ENCODE data around the gene DPYD.

DPYD gene

GRCh38 chr1:97091679-97092078 is 829.2 kb downstream of the DPYD start:
- no peak for DNase-seq (ENCODE audit: low spot score)

DNA sequence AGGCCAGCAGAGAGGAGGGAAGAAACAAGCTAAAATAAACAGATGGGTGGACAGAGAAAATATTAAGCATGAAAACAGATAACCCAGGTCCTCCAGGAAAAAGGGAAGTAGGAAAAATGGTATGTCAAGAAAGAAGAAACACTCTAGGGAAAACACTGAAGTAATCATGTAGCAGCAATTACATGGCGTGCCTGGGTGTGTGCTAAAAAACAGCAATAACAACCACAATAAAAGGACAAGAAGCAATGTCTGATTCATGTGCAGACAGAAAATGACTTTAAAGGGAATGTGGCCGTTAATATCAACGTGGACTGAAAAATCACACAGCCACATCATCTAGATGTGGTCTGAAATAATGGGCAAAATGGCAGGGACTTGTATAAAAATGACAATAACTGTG is 829.6 kb downstream of the DPYD start:
- DNase-seq (ENCODE audit: low spot score) = no peak

- no peak for DNase-seq (ENCODE audit: low spot score)
Observed at GRCh38 chr1:97090725-97091124, 830.1 kb downstream of the DPYD start.

- DNase-seq (ENCODE audit: low spot score) = no peak
Observed at GRCh38 chr1:97089173-97089572, 831.7 kb downstream of the DPYD start.

- no peak for DNase-seq (ENCODE audit: low spot score)
Observed at GRCh38 chr1:97088391-97088790, 832.4 kb downstream of the DPYD start.

DNA sequence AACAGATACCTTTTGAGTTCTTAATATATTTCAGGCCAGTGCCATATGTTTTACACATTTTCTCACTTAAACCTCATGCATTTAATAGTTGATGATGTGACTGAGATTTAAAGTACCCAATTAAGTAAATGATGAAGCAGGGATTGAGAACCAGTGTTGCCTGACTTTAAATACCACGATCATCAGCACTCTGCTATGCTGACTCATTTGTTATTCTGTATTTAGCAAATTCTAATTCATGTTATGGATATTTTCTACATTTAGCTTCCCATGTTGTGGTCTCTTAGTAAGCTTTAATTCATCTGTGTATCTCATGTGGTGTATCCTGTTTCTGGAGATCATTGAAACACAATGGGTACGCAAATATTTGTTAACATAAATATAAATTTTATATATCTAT is 836.3 kb downstream of the DPYD start:
- no peak for DNase-seq (ENCODE audit: low spot score)

DNA sequence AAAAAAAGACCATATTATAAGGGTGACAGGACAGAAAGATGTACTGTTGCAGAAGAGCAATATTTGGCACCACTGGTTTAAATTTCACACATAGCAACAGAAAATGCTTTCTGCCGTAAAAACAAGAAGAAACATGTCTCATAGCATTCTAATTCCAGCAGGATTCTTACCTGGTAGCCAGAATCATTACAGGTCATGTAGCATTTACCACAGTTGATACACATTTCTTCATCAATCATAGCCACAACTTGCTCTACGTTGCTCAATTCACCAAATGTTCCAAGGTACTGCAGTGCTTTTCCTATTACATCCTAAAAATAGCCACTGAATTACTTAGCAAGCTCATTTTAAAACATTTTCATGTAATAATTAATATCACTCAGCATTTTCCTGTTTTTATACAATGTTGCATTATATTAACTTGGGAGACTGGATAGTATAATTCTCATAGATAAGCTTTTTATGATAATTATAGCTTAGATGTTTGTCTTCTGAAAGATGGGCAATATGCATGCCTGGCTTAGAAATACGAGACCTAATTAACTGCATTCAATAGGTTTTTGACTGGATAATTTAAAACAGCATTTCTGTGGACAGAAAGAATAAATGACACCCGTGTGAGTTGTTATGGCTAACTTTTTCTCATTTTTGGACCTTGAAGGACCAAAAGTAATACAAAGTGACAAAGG is 838.5 kb downstream of the DPYD start:
- no peak for DNase-seq (ENCODE audit: low spot score)

DNA sequence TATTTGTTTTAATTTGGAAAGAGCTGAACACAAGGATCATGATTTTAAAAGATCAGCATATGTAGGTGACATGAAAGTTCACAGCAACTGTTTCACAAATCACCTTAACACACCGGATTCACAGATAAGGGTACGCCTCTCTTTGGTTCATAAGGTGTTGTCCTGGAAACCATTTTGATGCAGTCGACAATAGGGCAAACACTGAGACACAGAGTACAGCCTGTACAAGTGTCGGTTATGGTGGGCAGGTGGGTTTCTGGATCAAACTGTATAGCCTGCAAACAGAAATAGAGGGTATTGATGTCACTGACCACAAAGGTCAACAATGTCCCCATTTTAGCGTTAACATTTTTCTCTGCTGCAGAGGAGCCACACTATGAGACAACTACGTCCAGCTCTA is 842.0 kb downstream of the DPYD start:
- DNase-seq (ENCODE audit: low spot score) = no peak

DNA sequence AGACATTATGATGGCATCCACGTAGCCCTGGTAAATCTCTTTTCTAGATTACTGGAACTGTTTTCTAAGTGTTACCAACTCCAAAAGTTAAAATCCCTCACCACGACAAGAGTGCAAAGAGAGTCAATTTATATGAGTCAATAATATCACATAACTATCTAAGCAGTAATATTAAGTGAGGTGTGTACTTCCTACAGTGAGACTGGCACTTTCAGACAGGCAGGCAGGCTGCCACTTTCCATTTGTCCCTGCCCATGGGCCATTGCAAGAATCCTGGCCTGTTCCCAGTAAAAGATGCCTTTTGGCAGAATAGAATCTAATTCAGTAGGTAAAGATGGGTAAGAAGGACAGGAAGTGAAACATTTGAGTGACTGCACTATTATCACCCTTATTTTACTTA is 843.6 kb downstream of the DPYD start:
- no peak for DNase-seq (ENCODE audit: low spot score)

- no peak for DNase-seq (ENCODE audit: low spot score)
Observed at GRCh38 chr1:97074771-97075170, 846.1 kb downstream of the DPYD start.

- no peak for DNase-seq (ENCODE audit: low spot score)
Observed at GRCh38 chr1:97073936-97074335, 846.9 kb downstream of the DPYD start.

DNA sequence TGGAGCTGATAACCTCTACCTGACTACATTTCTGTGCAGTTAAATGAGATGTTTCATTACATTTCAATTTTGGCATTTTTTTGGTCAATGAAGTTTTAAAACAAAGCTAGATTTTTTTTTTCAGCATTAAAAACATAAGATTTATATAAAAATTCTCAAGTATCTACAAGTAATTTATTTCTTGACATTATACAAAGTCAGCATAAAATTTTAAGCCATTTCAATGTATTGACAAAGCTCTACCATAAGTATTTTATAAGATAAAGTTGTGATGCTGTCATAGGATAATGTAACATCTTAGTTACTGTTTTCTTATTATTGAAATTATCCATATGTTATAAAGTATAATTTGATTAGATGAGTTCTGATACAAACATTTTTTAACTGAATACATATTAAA is 847.7 kb downstream of the DPYD start:
- no peak for DNase-seq (ENCODE audit: low spot score)

- no peak for DNase-seq (ENCODE audit: low spot score)
Observed at GRCh38 chr1:97071173-97071572, 849.7 kb downstream of the DPYD start.

GRCh38 chr1:97070376-97070775 is 850.5 kb downstream of the DPYD start:
- no peak for DNase-seq (ENCODE audit: low spot score)

DNA sequence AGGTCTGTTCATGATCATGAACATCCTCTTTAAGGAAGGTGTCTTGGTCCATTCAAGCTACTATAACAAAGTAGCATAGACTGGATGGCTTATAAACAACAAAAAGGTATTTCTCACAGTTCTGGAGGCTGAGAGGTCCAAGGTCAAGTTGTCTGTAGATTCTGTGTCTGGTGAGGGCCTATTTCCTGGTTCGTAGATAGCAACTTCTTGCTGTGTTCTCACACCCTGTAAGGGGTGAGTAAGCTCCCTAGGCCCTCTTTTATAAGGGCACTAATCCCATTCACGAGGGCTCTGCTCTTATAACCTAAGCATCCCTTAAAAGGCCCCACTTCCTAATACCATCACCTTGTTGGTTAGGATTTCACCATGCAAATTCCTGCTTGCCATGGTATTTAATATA is 851.5 kb downstream of the DPYD start:
- no peak for DNase-seq (ENCODE audit: low spot score)

GRCh38 chr1:97066860-97067259 is 854.0 kb downstream of the DPYD start:
- no peak for DNase-seq (ENCODE audit: low spot score)

- no peak for DNase-seq (ENCODE audit: low spot score)
Observed at GRCh38 chr1:97063532-97063931, 857.3 kb downstream of the DPYD start.

DNA sequence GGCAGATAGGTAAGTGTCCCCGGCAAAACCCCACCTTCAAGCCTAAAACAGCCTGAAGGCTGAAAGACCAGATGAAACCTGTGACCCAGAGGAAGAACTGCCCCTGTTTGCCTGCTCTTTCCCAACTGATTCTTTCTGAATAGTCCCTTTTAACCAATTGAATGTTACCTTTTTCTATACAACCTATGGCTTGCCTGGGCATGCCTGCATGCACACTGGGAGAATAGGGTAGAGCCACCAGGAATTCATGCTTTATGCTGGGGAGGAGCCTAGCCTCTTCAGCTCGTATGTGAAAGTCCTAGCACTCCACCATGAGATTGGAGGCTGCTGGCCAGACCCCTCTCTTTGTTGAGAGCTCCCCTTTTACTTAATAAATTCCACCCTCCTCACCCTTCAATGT is 859.2 kb downstream of the DPYD start:
- DNase-seq (ENCODE audit: low spot score) = no peak

GRCh38 chr1:97056386-97056785 is 864.4 kb downstream of the DPYD start:
- no peak for DNase-seq (ENCODE audit: low spot score)

- no peak for DNase-seq (ENCODE audit: low spot score)
Observed at GRCh38 chr1:97053268-97053667, 867.6 kb downstream of the DPYD start.

GRCh38 chr1:97051823-97052222 is 869.0 kb downstream of the DPYD start:
- no peak for DNase-seq (ENCODE audit: low spot score)

GRCh38 chr1:97050506-97050905 is 870.3 kb downstream of the DPYD start:
- DNase-seq (ENCODE audit: low spot score) = no peak

DNA sequence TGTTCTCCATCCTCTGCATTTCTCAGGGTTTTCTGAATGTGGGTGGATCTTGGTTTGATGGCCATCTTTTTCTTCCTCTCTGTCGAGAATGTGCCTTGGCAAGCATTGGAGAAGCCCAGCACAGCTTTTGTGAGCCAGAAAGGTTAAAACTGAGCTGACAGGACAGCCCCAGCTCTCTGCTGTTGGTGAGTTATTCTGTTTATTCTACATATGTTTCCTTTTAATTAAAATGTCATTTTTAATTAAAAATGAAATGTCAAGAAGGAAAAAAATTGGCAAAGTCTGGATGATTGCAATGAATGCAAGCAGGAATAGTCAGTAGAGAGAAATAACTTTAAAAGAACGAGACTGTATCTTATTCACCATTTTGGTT is 873.4 kb downstream of the DPYD start:
- DNase-seq (ENCODE audit: low spot score) = no peak

DNA sequence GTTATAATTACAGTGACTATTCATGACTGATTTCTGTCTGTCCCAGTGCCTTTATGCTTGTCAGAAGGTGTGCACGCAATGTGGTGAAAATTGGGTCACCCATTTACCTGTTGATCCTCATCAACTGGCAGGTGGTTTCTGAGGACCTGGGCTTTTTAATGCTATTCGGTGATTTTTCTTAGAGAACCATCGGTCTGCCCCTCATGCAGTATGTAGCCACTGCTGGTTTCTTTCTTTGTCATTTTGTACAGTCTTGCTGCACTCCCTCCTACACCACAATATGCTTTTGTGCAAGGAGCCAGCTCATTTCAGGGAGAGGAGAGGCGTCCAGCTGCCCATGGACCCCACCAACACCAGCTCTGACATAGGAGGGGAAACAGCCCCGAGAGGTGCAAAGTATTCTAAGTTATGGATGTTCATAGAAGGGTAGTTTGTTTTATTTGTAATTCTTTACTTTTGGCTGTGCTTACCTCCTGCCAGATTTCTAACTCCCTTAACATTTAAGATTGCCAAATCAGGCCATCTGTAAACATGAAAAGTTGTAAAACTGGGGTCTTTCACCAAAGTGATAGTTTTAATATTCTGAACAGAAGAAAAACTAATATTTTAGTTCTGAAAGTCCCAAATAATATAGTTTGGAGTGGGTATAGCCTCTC is 873.9 kb downstream of the DPYD start:
- no peak for DNase-seq (ENCODE audit: low spot score)
